K562 (cell line): ENCODE measurements around the gene SUCO. TPM values are rescaled to one million over a fixed set of nuclear protein-coding genes. Genes with fewer than 3 reads are reported as not detected.

Source experiments
- ATAC-seq: fragments of 200-7000 bp; cut with Tn5 transposase; 3 replicates; pipeline ENCODE4 v1.9.1; 2020; ENCODE audit warnings: moderate library complexity
- BruUV-seq: library from RNA; stranded (reverse); fragments of 400-500 nt; replicated peaks from 2 replicates; lab custom pipeline; 2021; lab: Mats Ljungman, UMichigan
- CTCF ChIA-PET: fragments of 300-600 bp; formaldehyde crosslinking; extraction: SDS; loops from one replicate; lab custom pipeline; 2021; ENCODE audit warnings: low intra/inter-chr PET ratio; lab: Yijun Ruan, JAX
- POLR2A ChIA-PET: fragments of 300-600, 350-650 bp; sonication (Branson Sonifier 250); formaldehyde crosslinking; extraction: SDS; loops from one replicate; lab custom pipeline; 2021; ENCODE audit warnings: antibody characterized with exemption, inconsistent platforms; lab: Yijun Ruan, JAX
- DNase-seq, 4 experiments: peaks; one replicate each; pipeline versions ENCODE4 v3.0.0 to v3.0.0-alpha.2; 2011 to 2018; ENCODE audit warnings: low spot score in 3 of 4, mixed read lengths in 3 of 4; ENCODE audit errors: extremely low read depth in 1 of 4
- FAIRE-seq: peaks from 2 replicates; lab custom pipeline; 2011; peaks lifted over from hg19 to GRCh38; lab: Jason Lieb, UNC
- H2AFZ ChIP-seq: 2 replicates; pipeline ENCODE4 v1.6.0; 2011; ENCODE audit warnings: low read depth, low read length, control low read depth, inconsistent platforms
- H3K27ac ChIP-seq: fragments of 200-600 bp; 3 replicates; pipeline ENCODE4 v1.8.0; 2011; ENCODE audit warnings: low read depth, mild to moderate bottlenecking, control low read depth, inconsistent platforms, low read length, moderate library complexity, mixed read lengths; ENCODE audit errors: extremely low read depth
- H3K27me3 ChIP-seq, 2 experiments: fragments of 300-600 bp in 1 of 2; 2 replicates in 1 of 2; 3 replicates in 1 of 2; pipeline versions ENCODE4 v1.6.0 to v1.8.0; 2011; ENCODE audit warnings: inconsistent platforms in 2 of 2, low read length in 2 of 2, mild to moderate bottlenecking in 1 of 2, mixed read lengths in 1 of 2, moderate library complexity in 1 of 2; ENCODE audit not compliant: control insufficient read depth in 2 of 2, insufficient read depth in 2 of 2
- H3K36me3 ChIP-seq: fragments of 300-600 bp; 3 replicates; pipeline ENCODE4 v1.8.0; 2011; ENCODE audit warnings: mild to moderate bottlenecking, low read length, inconsistent platforms; ENCODE audit not compliant: control insufficient read depth, insufficient read depth
- H3K4me1 ChIP-seq, 2 experiments: fragments of 200-600 bp in 1 of 2; replicated peaks in 1 of 2; 2 replicates in 1 of 2; 3 replicates in 1 of 2; pipeline versions ENCODE4 v1.5.1 to v1.8.0; 2011; ENCODE audit warnings: inconsistent platforms in 2 of 2, low read length in 2 of 2, mild to moderate bottlenecking in 1 of 2, mixed read lengths in 1 of 2, moderate library complexity in 1 of 2; ENCODE audit not compliant: control insufficient read depth in 2 of 2, insufficient read depth in 2 of 2
- H3K4me2 ChIP-seq: 2 replicates; pipeline ENCODE4 v1.6.1; 2011; ENCODE audit warnings: low read length, control low read depth, inconsistent platforms, mixed read lengths; ENCODE audit not compliant: insufficient read depth
- H3K4me3 ChIP-seq: fragments of 200-600 bp; sonication (generic), shearing (Covaris generic); 2 replicates; pipeline ENCODE4 v1.5.1; 2016; ENCODE audit warnings: control low read depth, inconsistent platforms
- H3K79me2 ChIP-seq: fragments of 200-600 bp; 3 replicates; pipeline ENCODE4 v1.8.0; 2011; ENCODE audit warnings: low read length, inconsistent platforms; ENCODE audit not compliant: control insufficient read depth, insufficient read depth
- H3K9ac ChIP-seq, 2 experiments: 2 replicates each; pipeline versions ENCODE4 v1.6.0 to v1.6.1; 2011; ENCODE audit warnings: low read depth in 2 of 2, low read length in 2 of 2, control low read depth in 1 of 2, inconsistent platforms in 1 of 2, mild to moderate bottlenecking in 1 of 2, mixed read lengths in 1 of 2; ENCODE audit not compliant: insufficient read depth in 1 of 2
- H3K9me1 ChIP-seq: one replicate; pipeline ENCODE4 v1.6.0; 2011; ENCODE audit warnings: inconsistent platforms, mild to moderate bottlenecking, low read length, moderate library complexity; ENCODE audit not compliant: control insufficient read depth, insufficient read depth
- H3K9me3 ChIP-seq: replicated peaks from 2 replicates; pipeline ENCODE4 v1.5.1; 2011; ENCODE audit warnings: low read depth, low read length, inconsistent platforms; ENCODE audit not compliant: control insufficient read depth, insufficient read depth
- H4K20me1 ChIP-seq: replicated peaks from 2 replicates; pipeline ENCODE4 v1.6.1; 2011; ENCODE audit warnings: low read length, inconsistent platforms, mixed read lengths; ENCODE audit not compliant: control insufficient read depth, insufficient read depth
- CBX2 ChIP-seq: fragments of 200-600 bp; sonication (generic); IDR thresholded peaks from one replicate; pipeline ENCODE4 v1.6.1; 2012; ENCODE audit warnings: mild to moderate bottlenecking, low read length, inconsistent platforms; ENCODE audit not compliant: insufficient read depth, poor library complexity, severe bottlenecking
- NFRKB ChIP-seq: fragments of 450-650 bp; IDR thresholded peaks from 2 replicates; pipeline ENCODE4 v1.6.1; 2016; ENCODE audit warnings: low read depth
- SREBF1 ChIP-seq: fragments of 150-350 bp; IDR thresholded peaks from 2 replicates; pipeline ENCODE4 v1.6.1; 2014; ENCODE audit warnings: antibody characterized with exemption, low read depth, low read length, borderline replicate concordance
- ZNF263 ChIP-seq: sonication (generic); formaldehyde crosslinking; IDR thresholded peaks from 2 replicates; pipeline ENCODE4 v1.8.0; 2022; ENCODE audit warnings: mild to moderate bottlenecking, missing genetic modification reagents, borderline replicate concordance
- ZNF449 ChIP-seq: fragments of 250-450 bp; sonication (Bioruptor Pico); IDR thresholded peaks from 2 replicates; pipeline ENCODE4 v1.8.0; 2022; ENCODE audit warnings: moderate library complexity, mild to moderate bottlenecking, inconsistent platforms
- in situ Hi-C: fragments of 300-500 bp; cut with MboI; formaldehyde crosslinking; loops from 4 replicates; pipeline ENCODE4 v1.15.0; 2018; ENCODE audit warnings: inconsistent platforms, mixed read lengths
- intact Hi-C: fragments of 100-400 bp; cut with micrococcal nuclease; formaldehyde crosslinking; loops from 2 replicates; pipeline ENCODE4 v1.14.2; 2022
- polyA plus RNA-seq, 8 experiments: library from polyadenylated mRNA; depleted of rRNA in 4 of 8; stranded (reverse) in 5 of 8; unstranded in 3 of 8; fragments of >200 nt; fragmentation: Nextera tagmentation in 2 of 8; fragmentation: Illumina TruSeq in 1 of 8; extraction: Ambion mirVana in 2 of 8; extraction: Trizol in 1 of 8; gene quantifications; 2 replicates each; pipeline versions ENCODE4 v1.2.1 to v1.2.3, GENCODE V29; 2011 to 2014; ENCODE audit warnings: inconsistent platforms in 1 of 8, missing spikeins in 1 of 8
- total RNA-seq, 7 experiments: library from RNA; depleted of rRNA in 6 of 7; stranded (reverse); fragments of >200 nt in 6 of 7; fragmentation: Illumina TruSeq in 2 of 7; extraction: Trizol in 2 of 7; gene quantifications; 2 replicates each; pipeline versions ENCODE4 v1.2.1 to v1.2.3, GENCODE V29; 2011 to 2021; ENCODE audit warnings: low replicate concordance in 1 of 7

Gene SUCO
- total and polyA plus RNA-seq, 9 of the 15 experiments (the other 6 are each of a cell fraction or from before 2014, with no cell fraction given): 2.5 to 20.6 (median 14.3) TPM

DNA sequence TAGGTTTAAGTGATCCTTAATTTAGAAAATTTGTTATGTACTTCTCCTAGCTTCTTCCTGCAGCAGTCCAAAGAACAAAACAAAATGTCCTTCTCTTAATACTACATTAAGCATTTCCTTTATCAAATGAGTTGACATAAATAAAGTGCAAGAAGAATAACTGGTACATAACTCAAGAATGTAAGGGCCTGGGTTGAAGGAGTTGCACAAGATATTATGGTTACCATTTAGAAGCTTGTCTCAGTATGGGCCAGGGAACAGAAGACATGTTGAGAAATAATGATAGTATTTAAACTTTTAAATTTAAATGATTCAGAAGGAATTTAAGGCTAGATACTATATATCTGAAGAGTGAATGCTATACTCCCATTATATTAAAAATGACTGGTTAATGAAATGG lies 23.5 kb downstream of the SUCO start:
- H3K9me3 ChIP-seq: no peaks in the 10 kb centered on the region
- H2AFZ ChIP-seq: no peak overlapping the region
- POLR2A ChIA-PET: interaction anchor here (1.0 to 1.1 kb wide), 4 partner anchors 11 to 68 kb away, joined by 3 to 4 read pairs (median 4); partner anchors contain the start of gene SUCO
- H3K4me2 ChIP-seq: no peak overlapping the region
- ATAC-seq: no peak
- H3K4me1 ChIP-seq: no peaks in the 10 kb centered on the region
- in situ Hi-C loops: no loop called here
- peaks cover 12% of the 10 kb centered on the region for H3K79me2 ChIP-seq
- no peak for FAIRE-seq
- H3K27ac ChIP-seq: no peak overlapping the region
- no TSS peak for BruUV-seq
- H4K20me1 ChIP-seq: no peaks in the 10 kb centered on the region
- TF ChIP-seq CBX2: no peak
- TF ChIP-seq ZNF263 (CRISPR knock-in tag): no peak
- no peak for TF ChIP-seq SREBF1
- no peak for TF ChIP-seq NFRKB
- no peak for TF ChIP-seq ZNF449 (CRISPR knock-in tag)
- TF ChIP-seq, all 486 proteins: peak for 0
- H3K4me3 ChIP-seq: no peak overlapping the region
- CTCF ChIA-PET: no interaction called here
- intact Hi-C loops: no loop called here
- H3K36me3 ChIP-seq: peaks cover 50% of the 10 kb centered on the region; the same call in 1 of the 3 replicates
- no peak overlapping the region for H3K9ac ChIP-seq
- no peaks in the 10 kb centered on the region for H3K9me1 ChIP-seq
- no peaks in the 10 kb centered on the region for H3K27me3 ChIP-seq
- DNase-seq: no peak
